ENCODE data around the gene BPIFA3.

The BPIFA3 gene

GRCh38 chr20:33233129-33233774, 16.1 kb downstream of the BPIFA3 start:
- no peak for TF ChIP-seq CTCF (conservative IDR thresholded peaks at IDR 0.05; ENCODE audit: low read depth, low read length)
- H3K4me3 ChIP-seq (ENCODE audit: low read depth, low read length), result no peak overlapping the region
- DNase-seq (ENCODE audit: low read depth), result no peak

- H3K4me3 ChIP-seq (ENCODE audit: low read depth, low read length), result no peak overlapping the region
- no peak for TF ChIP-seq CTCF (conservative IDR thresholded peaks at IDR 0.05; ENCODE audit: low read depth, low read length)
- DNase-seq (ENCODE audit: low read depth), result no peak
Measured at GRCh38 chr20:33234050-33234449, 16.9 kb downstream of the BPIFA3 start.

DNA sequence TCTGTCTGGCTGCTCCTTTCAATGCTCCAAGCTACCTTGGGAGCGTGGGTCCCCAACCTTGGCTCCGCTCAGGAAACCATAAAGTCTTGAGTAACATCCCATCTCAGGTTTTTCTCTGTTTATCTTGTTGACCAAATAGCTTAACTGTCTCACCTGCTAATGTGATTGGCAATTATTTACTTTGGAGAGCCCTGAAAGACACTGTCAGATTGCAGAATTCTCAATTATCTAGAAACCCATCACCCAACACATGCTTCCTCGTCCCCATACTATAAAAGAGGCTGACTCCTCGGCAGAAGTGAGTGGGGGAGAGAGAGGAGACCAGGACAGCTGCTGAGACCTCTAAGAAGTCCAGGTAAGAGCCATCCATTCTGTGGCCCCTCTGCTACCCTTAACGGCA, 18.5 kb downstream of the BPIFA3 start, which contains the start of gene BPIFA1:
Gene BPIFA1, plus strand, starts transcription at position 301 of the 400 bp plus-strand sequence. CDS start 1,716 bp downstream, outside the sequence.
- H3K4me3 ChIP-seq (ENCODE audit: low read depth, low read length), result no peak within 1 kb of the TSS
- no peak for TF ChIP-seq CTCF (conservative IDR thresholded peaks at IDR 0.05; ENCODE audit: low read depth, low read length)
- no peak for DNase-seq (ENCODE audit: low read depth)

GRCh38 chr20:33236351-33236750, 19.2 kb downstream of the BPIFA3 start:
- no peak for DNase-seq (ENCODE audit: low read depth)
- no peak for TF ChIP-seq CTCF (conservative IDR thresholded peaks at IDR 0.05; ENCODE audit: low read depth, low read length)
- H3K4me3 ChIP-seq (ENCODE audit: low read depth, low read length), result no peak overlapping the region

- no peak for TF ChIP-seq CTCF (conservative IDR thresholded peaks at IDR 0.05; ENCODE audit: low read depth, low read length)
- no peak for DNase-seq (ENCODE audit: low read depth)
- H3K4me3 ChIP-seq (ENCODE audit: low read depth, low read length), result no peak overlapping the region
Measured at GRCh38 chr20:33237989-33238388, 20.8 kb downstream of the BPIFA3 start.

DNA sequence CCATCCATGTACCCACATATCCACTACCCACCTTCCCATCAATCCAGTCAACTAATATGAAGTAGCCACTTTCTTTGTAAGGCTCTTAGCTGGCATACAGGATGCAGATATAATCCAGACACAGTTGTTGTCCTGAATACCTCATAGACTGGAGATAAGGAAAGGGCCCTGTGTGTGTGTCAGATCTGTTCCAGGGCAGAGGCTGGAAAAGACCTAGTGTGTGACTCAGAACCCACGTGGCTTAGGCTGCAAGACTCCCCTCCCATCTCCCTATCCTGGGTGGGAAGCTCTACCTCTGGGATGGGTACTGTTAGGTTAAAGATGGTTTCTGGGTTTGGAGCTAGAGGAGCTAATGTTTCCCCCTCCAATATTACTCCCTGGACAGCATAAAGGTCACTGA, 22.3 kb downstream of the BPIFA3 start:
- no peak for TF ChIP-seq CTCF (conservative IDR thresholded peaks at IDR 0.05; ENCODE audit: low read depth, low read length)
- no peak overlapping the region for H3K4me3 ChIP-seq (ENCODE audit: low read depth, low read length)

More for the DNA sequence above, 22.3 kb downstream of the BPIFA3 start:
- no peak for DNase-seq (ENCODE audit: low read depth)

All from choroid plexus epithelial cell (primary cell).